WTC11 (cell line): ENCODE data around the gene SEMA4F. TPM values are rescaled to one million over a fixed set of nuclear protein-coding genes. Genes with fewer than 3 reads are reported as not detected.

Experiments
- ATAC-seq: fragments of 200-7000 bp; cut with Tn5 transposase; 2 replicates; pipeline ENCODE4 v1.10.0; 2021; ENCODE audit warnings: mild to moderate bottlenecking, moderate library complexity
- CTCF ChIA-PET: fragments of 300-600 bp; sonication (Branson Sonifier 250); formaldehyde crosslinking; loops from one replicate; lab custom pipeline; 2021; ENCODE audit warnings: antibody characterized with exemption; lab: Charles Lee
- POLR2A ChIA-PET: fragments of 350-600 bp; sonication (Branson Sonifier 250); formaldehyde crosslinking; loops from one replicate; lab custom pipeline; 2021; ENCODE audit warnings: antibody characterized with exemption; lab: Charles Lee
- DNase-seq: peaks from one replicate; pipeline ENCODE4 v3.0.0; 2021; ENCODE audit warnings: low spot score
- H3K27ac Mint-ChIP-seq: 2 replicates; pipeline ENCODE4 v1.8.0; 2021; ENCODE audit warnings: mixed read lengths
- H3K27me3 Mint-ChIP-seq: 2 replicates; pipeline ENCODE4 v1.8.0; 2021; ENCODE audit warnings: low read depth, mild to moderate bottlenecking, moderate library complexity, mixed read lengths
- H3K36me3 Mint-ChIP-seq: 2 replicates; pipeline ENCODE4 v1.8.0; 2021; ENCODE audit warnings: mixed read lengths
- H3K4me1 Mint-ChIP-seq: 2 replicates; pipeline ENCODE4 v1.8.0; 2022; ENCODE audit warnings: mixed read lengths
- H3K4me3 Mint-ChIP-seq: 2 replicates; pipeline ENCODE4 v1.8.0; 2021; ENCODE audit warnings: mild to moderate bottlenecking, moderate library complexity, mixed read lengths
- H3K9me3 Mint-ChIP-seq: 2 replicates; pipeline ENCODE4 v1.8.0; 2021; ENCODE audit warnings: mixed read lengths
- ARID4B ChIP-seq: sonication (generic); formaldehyde crosslinking; IDR thresholded peaks from 2 replicates; pipeline ENCODE4 v1.8.0; 2023; ENCODE audit warnings: missing genetic modification reagents, mild to moderate bottlenecking, borderline replicate concordance
- CREM ChIP-seq: sonication (generic); formaldehyde crosslinking; IDR thresholded peaks from 2 replicates; pipeline ENCODE4 v1.8.1; 2022; ENCODE audit warnings: mild to moderate bottlenecking, missing genetic modification reagents, moderate library complexity
- CTCF ChIP-seq: fragments of 200-600 bp; IDR thresholded peaks from 2 replicates; pipeline ENCODE4 v1.8.0; 2022; ENCODE audit warnings: antibody characterized with exemption
- FOXP1 ChIP-seq: sonication (generic); formaldehyde crosslinking; IDR thresholded peaks from 2 replicates; pipeline ENCODE4 v1.8.0; 2022; ENCODE audit warnings: missing genetic modification reagents, mild to moderate bottlenecking, moderate library complexity, borderline replicate concordance
- HMGA2 ChIP-seq: fragments of 250-450 bp; sonication (Bioruptor Pico); IDR thresholded peaks from 2 replicates; pipeline ENCODE4 v1.4.0; 2021; ENCODE audit warnings: mild to moderate bottlenecking, moderate library complexity
- HMGXB4 ChIP-seq: sonication (generic); formaldehyde crosslinking; IDR thresholded peaks from 2 replicates; pipeline ENCODE4 v1.8.1; 2023; ENCODE audit warnings: mild to moderate bottlenecking, moderate library complexity, missing genetic modification reagents
- STAT6 ChIP-seq: sonication (generic); formaldehyde crosslinking; conservative IDR thresholded peaks from 2 replicates; pipeline ENCODE4 v1.8.1; 2023; ENCODE audit warnings: mild to moderate bottlenecking, low read depth, missing genetic modification reagents, moderate library complexity
- TEAD4 ChIP-seq: sonication (generic); formaldehyde crosslinking; IDR thresholded peaks from 2 replicates; pipeline ENCODE4 v1.8.0; 2022; ENCODE audit warnings: mild to moderate bottlenecking, missing genetic modification reagents
- USF2 ChIP-seq: sonication (generic); formaldehyde crosslinking; IDR thresholded peaks from 2 replicates; pipeline ENCODE4 v1.8.1; 2023; ENCODE audit warnings: mild to moderate bottlenecking, missing genetic modification reagents, moderate library complexity
- ZBTB21 ChIP-seq: sonication (generic); formaldehyde crosslinking; IDR thresholded peaks from 2 replicates; pipeline ENCODE4 v1.8.1; 2023; ENCODE audit warnings: mild to moderate bottlenecking, missing genetic modification reagents, borderline replicate concordance
- ZNF281 ChIP-seq: sonication (generic); formaldehyde crosslinking; IDR thresholded peaks from 2 replicates; pipeline ENCODE4 v1.8.0; 2023; ENCODE audit warnings: mild to moderate bottlenecking, missing genetic modification reagents
- ZNF317 ChIP-seq: sonication (generic); formaldehyde crosslinking; IDR thresholded peaks from 2 replicates; pipeline ENCODE4 v1.8.1; 2023; ENCODE audit warnings: low read depth, mild to moderate bottlenecking, moderate library complexity, missing genetic modification reagents, borderline replicate concordance
- total RNA-seq: library from RNA; stranded (reverse); gene quantifications from 3 replicates; pipeline ENCODE4 v1.2.3, GENCODE V29; 2021

SEMA4F gene
- total RNA-seq, 1 experiment from 2014 or later: 5.7 TPM

- ATAC-seq (peak; percentile 20), DNase-seq (no peak)
- no peak for TF ChIP-seq TEAD4 (CRISPR knock-in tag)
- no peak for TF ChIP-seq HMGA2 (CRISPR knock-in tag)
- TF ChIP-seq CREM (CRISPR knock-in tag): no peak
- no peak for TF ChIP-seq ZNF281
- no peak for TF ChIP-seq STAT6 (CRISPR knock-in tag)
- no peak for TF ChIP-seq ZBTB21 (CRISPR knock-in tag)
- CTCF ChIA-PET: interaction anchor here (0.6 to 4.0 kb wide), 13 partner anchors 11 to 162 kb away, joined by 3 to 60 read pairs (median 9); partner anchors contain the start of gene SEMA4F
- Mint-ChIP-seq H3K4me1 (peaks cover 6% of the 10 kb centered on the region; the same call in 1 of the 2 replicates), H3K9me3 (no peaks in the 10 kb centered on the region; the same call in 1 of the 2 replicates), H3K27ac (no peak overlapping the region), H3K36me3 (no peaks in the 10 kb centered on the region), H3K27me3 (peaks cover 7% of the 10 kb centered on the region), H3K4me3 (peak overlapping the region; percentile 90)
- POLR2A ChIA-PET: interaction anchor here (2.2 kb wide), 1 partner anchor 120 kb away, joined by 8 read pairs; no protein-coding TSS in a partner anchor
These were observed 60.6 kb downstream of the SEMA4F start for GRCh38 chr2:74714691-74715080.

GRCh38 chr2:74715081-74715791, 61.2 kb downstream of the SEMA4F start:
- CTCF ChIA-PET: interaction anchor here (0.6 to 4.0 kb wide), 15 partner anchors 14 to 161 kb away, joined by 3 to 60 read pairs (median 6); partner anchors contain the start of gene SEMA4F
- TF ChIP-seq USF2 (CRISPR knock-in tag) (peak; percentile 24; the same call in 1 of the 2 replicates), ZNF281 (no peak), ZBTB21 (CRISPR knock-in tag) (peak; percentile 23; the same call in 1 of the 2 replicates), ARID4B (CRISPR knock-in tag) (no peak), ZNF317 (peak; percentile 60), FOXP1 (CRISPR knock-in tag) (peak; percentile 35; the same call in 1 of the 2 replicates), CTCF (peak; percentile 85), HMGXB4 (peak; percentile 95)
- Mint-ChIP-seq H3K27me3 (peaks cover 7% of the 10 kb centered on the region), H3K4me1 (peaks cover 6% of the 10 kb centered on the region; the same call in 1 of the 2 replicates), H3K4me3 (peak overlapping the region; percentile 90), H3K27ac (no peak overlapping the region), H3K9me3 (no peaks in the 10 kb centered on the region; the same call in 1 of the 2 replicates), H3K36me3 (no peaks in the 10 kb centered on the region)
- ATAC-seq (peak; percentile 93), DNase-seq (peak; percentile 90)
- POLR2A ChIA-PET: interaction anchor here (2.2 kb wide), 1 partner anchor 120 kb away, joined by 8 read pairs; no protein-coding TSS in a partner anchor
